Endothelial cell (in vitro differentiated cells): ENCODE measurements around the gene FGF14. TPM values are rescaled to one million over a fixed set of nuclear protein-coding genes. Genes with fewer than 3 reads are reported as not detected.

Source experiments
- DNase-seq: peaks from one replicate; pipeline ENCODE4 v3.0.0; 2021; ENCODE audit warnings: low spot score
- H3K27ac Mint-ChIP-seq: one replicate; pipeline ENCODE4 v1.8.0; 2021; ENCODE audit warnings: mixed read lengths, inconsistent platforms; ENCODE audit not compliant: unreplicated experiment
- H3K27me3 Mint-ChIP-seq: one replicate; pipeline ENCODE4 v1.8.0; 2021; ENCODE audit warnings: mild to moderate bottlenecking, moderate library complexity, mixed read lengths, inconsistent platforms; ENCODE audit not compliant: unreplicated experiment
- H3K36me3 Mint-ChIP-seq: one replicate; pipeline ENCODE4 v1.8.0; 2021; ENCODE audit warnings: mild to moderate bottlenecking, low read depth, mixed read lengths, inconsistent platforms; ENCODE audit not compliant: unreplicated experiment
- H3K4me1 Mint-ChIP-seq: one replicate; pipeline ENCODE4 v1.8.0; 2021; ENCODE audit warnings: mild to moderate bottlenecking, mixed read lengths, inconsistent platforms; ENCODE audit not compliant: unreplicated experiment
- H3K4me3 Mint-ChIP-seq: one replicate; pipeline ENCODE4 v1.8.0; 2021; ENCODE audit warnings: mild to moderate bottlenecking, mixed read lengths, inconsistent platforms; ENCODE audit not compliant: unreplicated experiment
- H3K9me3 Mint-ChIP-seq: one replicate; pipeline ENCODE4 v1.8.0; 2021; ENCODE audit warnings: mixed read lengths, inconsistent platforms; ENCODE audit not compliant: unreplicated experiment
- total RNA-seq: library from RNA; stranded (reverse); fragmentation: NEBNext Ultra II Directional; extraction: Animal tissue kit (Norgen Biotek cat#: 25700); gene quantifications from one replicate; pipeline ENCODE4 v1.2.1, GENCODE V29; 2021; ENCODE audit not compliant: unreplicated experiment
- TF ChIP-seq, protein P1 (sequence below): fragments of 200-600 bp; sonication (generic); IDR thresholded peaks from one replicate; pipeline ENCODE4 v1.5.0; 2021; ENCODE audit warnings: antibody characterized with exemption; ENCODE audit not compliant: unreplicated experiment

Gene FGF14
- total RNA-seq, 1 donor from 2014 or later, result 0.13 TPM

DNA sequence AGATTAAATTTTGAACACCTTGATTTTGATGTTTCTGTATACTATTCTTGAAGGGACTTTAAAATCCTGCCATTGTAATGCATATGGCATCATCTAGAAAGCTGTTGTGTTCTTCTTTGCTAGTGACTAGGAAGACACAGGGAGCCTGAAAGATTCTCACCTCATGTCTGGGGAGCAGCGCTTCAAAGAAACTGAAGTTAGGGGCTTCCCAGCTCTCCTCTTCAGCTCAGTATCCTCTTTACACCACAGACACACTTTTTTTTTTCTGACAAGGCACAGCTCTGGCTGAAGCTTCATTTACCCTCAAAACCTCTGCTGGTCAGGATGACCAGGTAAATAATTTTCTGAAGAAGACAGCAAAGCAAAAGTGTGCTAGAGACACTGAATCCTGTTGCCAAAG, 693.7 kb downstream of the FGF14 start:
- TF ChIP-seq, protein P1, sequence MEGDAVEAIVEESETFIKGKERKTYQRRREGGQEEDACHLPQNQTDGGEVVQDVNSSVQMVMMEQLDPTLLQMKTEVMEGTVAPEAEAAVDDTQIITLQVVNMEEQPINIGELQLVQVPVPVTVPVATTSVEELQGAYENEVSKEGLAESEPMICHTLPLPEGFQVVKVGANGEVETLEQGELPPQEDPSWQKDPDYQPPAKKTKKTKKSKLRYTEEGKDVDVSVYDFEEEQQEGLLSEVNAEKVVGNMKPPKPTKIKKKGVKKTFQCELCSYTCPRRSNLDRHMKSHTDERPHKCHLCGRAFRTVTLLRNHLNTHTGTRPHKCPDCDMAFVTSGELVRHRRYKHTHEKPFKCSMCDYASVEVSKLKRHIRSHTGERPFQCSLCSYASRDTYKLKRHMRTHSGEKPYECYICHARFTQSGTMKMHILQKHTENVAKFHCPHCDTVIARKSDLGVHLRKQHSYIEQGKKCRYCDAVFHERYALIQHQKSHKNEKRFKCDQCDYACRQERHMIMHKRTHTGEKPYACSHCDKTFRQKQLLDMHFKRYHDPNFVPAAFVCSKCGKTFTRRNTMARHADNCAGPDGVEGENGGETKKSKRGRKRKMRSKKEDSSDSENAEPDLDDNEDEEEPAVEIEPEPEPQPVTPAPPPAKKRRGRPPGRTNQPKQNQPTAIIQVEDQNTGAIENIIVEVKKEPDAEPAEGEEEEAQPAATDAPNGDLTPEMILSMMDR, result no peak
- Mint-ChIP-seq H3K4me3 (no peak overlapping the region), H3K9me3 (no peaks in the 10 kb centered on the region), H3K36me3 (no peaks in the 10 kb centered on the region), H3K27ac (no peak overlapping the region), H3K27me3 (peaks cover 1% of the 10 kb centered on the region), H3K4me1 (peaks cover 20% of the 10 kb centered on the region)
- DNase-seq, result no peak

DNA sequence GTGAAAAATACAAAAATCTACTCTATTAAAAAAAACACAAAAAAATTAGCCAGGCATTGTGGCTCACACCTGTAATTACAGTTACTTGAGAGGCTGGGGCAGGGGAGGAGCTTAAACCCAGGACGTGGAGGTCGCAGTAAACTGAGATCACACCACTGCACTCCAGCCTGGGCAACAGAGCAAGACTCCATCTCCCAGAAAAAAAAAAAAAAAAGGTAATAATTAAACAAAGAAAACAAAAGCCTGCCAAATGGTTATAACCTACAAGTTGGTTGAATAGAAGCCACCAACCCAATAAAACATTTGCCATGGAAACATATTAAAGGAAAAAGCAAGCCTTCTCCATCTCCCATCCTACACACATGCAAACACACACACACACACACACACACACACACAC, 694.2 kb downstream of the FGF14 start:
- TF ChIP-seq, protein P1, result no peak
- H3K9me3 Mint-ChIP-seq, result no peaks in the 10 kb centered on the region
- H3K27me3 Mint-ChIP-seq, result peaks cover 1% of the 10 kb centered on the region
- no peaks in the 10 kb centered on the region for H3K36me3 Mint-ChIP-seq
- H3K27ac Mint-ChIP-seq, result no peak overlapping the region
- H3K4me1 Mint-ChIP-seq, result peaks cover 20% of the 10 kb centered on the region
- no peak for DNase-seq
- no peak overlapping the region for H3K4me3 Mint-ChIP-seq

DNA sequence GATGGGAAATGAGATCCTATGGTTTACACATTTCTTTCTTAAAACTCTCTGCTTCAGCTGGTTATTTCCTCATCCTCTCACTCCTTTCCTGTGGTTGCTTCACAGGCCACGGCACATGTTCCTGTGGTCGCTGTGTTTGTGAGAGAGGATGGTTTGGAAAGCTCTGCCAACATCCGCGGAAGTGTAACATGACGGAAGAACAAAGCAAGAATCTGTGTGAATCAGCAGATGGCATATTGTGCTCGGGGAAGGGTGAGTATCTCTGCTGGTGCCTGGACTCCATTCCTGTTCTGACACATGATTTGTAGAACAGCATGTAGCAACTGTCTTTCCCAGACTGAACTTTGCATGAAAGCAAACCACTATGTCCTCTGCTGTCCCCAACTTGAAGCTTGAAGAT, 695.2 kb downstream of the FGF14 start:
- TF ChIP-seq, protein P1, result no peak
- H3K27me3 Mint-ChIP-seq, result peaks cover 1% of the 10 kb centered on the region

DNA sequence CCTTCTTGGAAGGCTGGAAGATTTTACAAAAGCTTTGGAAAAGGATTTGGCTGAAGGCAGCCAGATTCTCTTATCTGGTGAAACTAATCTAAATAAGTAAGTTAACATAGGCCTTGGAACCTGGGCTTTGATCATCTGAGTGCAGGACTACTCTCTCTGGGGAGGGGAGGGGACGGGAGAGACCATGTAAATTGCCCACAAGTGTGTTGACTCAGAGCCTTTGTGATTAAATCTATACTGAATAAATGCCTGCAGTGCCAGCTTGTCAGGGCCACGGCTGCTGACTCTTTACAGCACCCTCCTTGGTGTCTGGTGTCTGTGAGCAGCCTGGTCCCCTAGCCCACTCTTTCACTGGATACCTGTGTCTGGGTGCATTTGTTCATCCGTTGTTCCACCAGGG, 698.0 kb downstream of the FGF14 start:
- TF ChIP-seq, protein P1, result no peak
- no peak for DNase-seq
- Mint-ChIP-seq H3K27ac (no peak overlapping the region), H3K9me3 (no peaks in the 10 kb centered on the region), H3K4me1 (peaks cover 15% of the 10 kb centered on the region), H3K36me3 (no peaks in the 10 kb centered on the region), H3K4me3 (no peak overlapping the region), H3K27me3 (peaks cover 1% of the 10 kb centered on the region)

More for the DNA sequence above, 695.2 kb downstream of the FGF14 start:
- Mint-ChIP-seq H3K4me1 (peaks cover 20% of the 10 kb centered on the region), H3K27ac (peak overlapping the region; percentile 39), H3K4me3 (no peak overlapping the region), H3K36me3 (no peaks in the 10 kb centered on the region), H3K9me3 (no peaks in the 10 kb centered on the region)
- peak; percentile 35 for DNase-seq

DNA sequence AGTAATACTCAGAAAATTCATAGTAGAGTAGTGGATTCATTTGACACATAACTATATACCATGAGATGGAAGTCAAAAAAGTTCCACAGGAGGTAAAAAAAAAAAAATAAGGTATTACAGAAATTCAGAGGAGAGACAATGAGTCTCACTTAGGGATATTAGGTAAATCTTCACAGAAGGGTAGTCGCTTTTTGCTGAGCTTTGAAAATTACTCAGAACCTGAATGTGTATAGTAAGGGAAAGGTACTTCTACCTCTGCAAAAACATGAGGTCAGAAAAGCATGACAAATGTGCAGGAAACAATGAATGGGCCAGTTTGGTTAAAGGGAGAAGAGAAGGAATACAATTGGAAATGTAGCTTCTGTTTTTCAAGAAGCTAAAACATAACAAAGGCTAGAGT, 698.8 kb downstream of the FGF14 start:
- DNase-seq, result no peak
- no peaks in the 10 kb centered on the region for H3K9me3 Mint-ChIP-seq
- no peak overlapping the region for H3K27ac Mint-ChIP-seq
- H3K4me1 Mint-ChIP-seq, result peaks cover 15% of the 10 kb centered on the region
- H3K4me3 Mint-ChIP-seq, result no peak overlapping the region
- no peaks in the 10 kb centered on the region for H3K36me3 Mint-ChIP-seq
- TF ChIP-seq, protein P1, result no peak
- peaks cover 1% of the 10 kb centered on the region for H3K27me3 Mint-ChIP-seq
